Endothelial cell of umbilical vein (primary cell): ENCODE measurements around the gene RALGAPB.

Source experiments
- EZH2 ChIP-seq: IDR thresholded peaks from 2 replicates; pipeline ENCODE4 v1.6.1; 2012; ENCODE audit warnings: borderline replicate concordance, low read depth, mild to moderate bottlenecking, moderate library complexity, low read length, inconsistent platforms; ENCODE audit not compliant: severe bottlenecking
- TF ChIP-seq, protein P1 (sequence below), 2 donors: IDR thresholded peaks; 1 replicate in 1 of 2; 2 replicates in 1 of 2; pipeline ENCODE4 v1.5.1; 2011; ENCODE audit warnings: low read length in 2 of 2, mild to moderate bottlenecking in 2 of 2, moderate library complexity in 2 of 2, control low read depth in 1 of 2, inconsistent platforms in 1 of 2, low read depth in 1 of 2; ENCODE audit not compliant: insufficient read depth in 1 of 2; ENCODE audit errors: extremely low read depth in 1 of 2

DNA sequence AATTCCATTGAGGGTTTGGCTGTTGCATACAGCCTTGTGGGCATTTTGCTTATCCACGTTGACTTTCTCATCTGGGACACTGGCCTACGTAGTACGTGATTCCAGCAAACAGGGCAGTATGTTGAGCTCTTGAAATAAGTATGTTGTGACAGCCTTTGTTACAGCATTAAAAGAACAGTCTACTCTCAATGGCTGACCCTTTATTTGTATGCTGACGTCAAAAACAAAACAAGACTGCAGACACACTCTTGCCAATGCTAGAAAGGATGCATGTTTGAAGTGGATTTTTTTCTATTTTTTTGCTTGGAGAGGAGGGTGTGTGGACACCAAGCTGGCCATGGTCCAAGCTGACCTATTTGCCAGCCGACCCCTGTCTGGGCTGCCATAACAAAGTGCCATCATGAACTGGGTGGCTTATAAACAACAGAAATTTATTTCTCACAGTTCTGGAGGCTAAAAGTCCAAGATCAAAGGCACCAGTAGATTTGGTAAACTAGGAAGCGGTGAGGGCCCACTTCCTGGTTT is 26.7 kb upstream of the RALGAPB start:
- TF ChIP-seq, protein P1, sequence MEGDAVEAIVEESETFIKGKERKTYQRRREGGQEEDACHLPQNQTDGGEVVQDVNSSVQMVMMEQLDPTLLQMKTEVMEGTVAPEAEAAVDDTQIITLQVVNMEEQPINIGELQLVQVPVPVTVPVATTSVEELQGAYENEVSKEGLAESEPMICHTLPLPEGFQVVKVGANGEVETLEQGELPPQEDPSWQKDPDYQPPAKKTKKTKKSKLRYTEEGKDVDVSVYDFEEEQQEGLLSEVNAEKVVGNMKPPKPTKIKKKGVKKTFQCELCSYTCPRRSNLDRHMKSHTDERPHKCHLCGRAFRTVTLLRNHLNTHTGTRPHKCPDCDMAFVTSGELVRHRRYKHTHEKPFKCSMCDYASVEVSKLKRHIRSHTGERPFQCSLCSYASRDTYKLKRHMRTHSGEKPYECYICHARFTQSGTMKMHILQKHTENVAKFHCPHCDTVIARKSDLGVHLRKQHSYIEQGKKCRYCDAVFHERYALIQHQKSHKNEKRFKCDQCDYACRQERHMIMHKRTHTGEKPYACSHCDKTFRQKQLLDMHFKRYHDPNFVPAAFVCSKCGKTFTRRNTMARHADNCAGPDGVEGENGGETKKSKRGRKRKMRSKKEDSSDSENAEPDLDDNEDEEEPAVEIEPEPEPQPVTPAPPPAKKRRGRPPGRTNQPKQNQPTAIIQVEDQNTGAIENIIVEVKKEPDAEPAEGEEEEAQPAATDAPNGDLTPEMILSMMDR (IDR thresholded peaks at IDR 0.05; ENCODE audit: extremely low read depth in 1 of 2, insufficient read depth in 1 of 2, low read depth in 1 of 2, low read length in 2 of 2) = no peak
- TF ChIP-seq EZH2 = no peak
